IMR-90 (cell line): ENCODE measurements around the gene BCAS4.

ENCODE experiments used
- CHD1 ChIP-seq: IDR thresholded peaks from 2 replicates; pipeline ENCODE4 v1.6.1; 2012; ENCODE audit warnings: low read depth, low read length, improper control_type of control experiment
- MAFK ChIP-seq: IDR thresholded peaks from 2 replicates; pipeline ENCODE4 v1.6.1; 2012; ENCODE audit warnings: low read depth, low read length, improper control_type of control experiment
- MXI1 ChIP-seq: IDR thresholded peaks from 2 replicates; pipeline ENCODE4 v1.6.1; 2012; ENCODE audit warnings: low read depth, mild to moderate bottlenecking, low read length, moderate library complexity, borderline replicate concordance
- POLR2A ChIP-seq: IDR thresholded peaks from 2 replicates; pipeline ENCODE4 v1.6.1; 2012; ENCODE audit warnings: mild to moderate bottlenecking, low read depth, low read length
- RAD21 ChIP-seq: IDR thresholded peaks from 2 replicates; pipeline ENCODE4 v1.6.1; 2012; ENCODE audit warnings: low read length, improper control_type of control experiment
- RCOR1 ChIP-seq: IDR thresholded peaks from 2 replicates; pipeline ENCODE4 v1.6.1; 2012; ENCODE audit warnings: mild to moderate bottlenecking, low read length, improper control_type of control experiment; ENCODE audit not compliant: insufficient replicate concordance
- RFX5 ChIP-seq: IDR thresholded peaks from 2 replicates; pipeline ENCODE4 v1.8.0; 2012; ENCODE audit warnings: low read depth, mild to moderate bottlenecking, low read length, moderate library complexity
- TF ChIP-seq, protein P1 (sequence below): conservative IDR thresholded peaks from 2 replicates; pipeline ENCODE4 v1.5.1; 2012; ENCODE audit warnings: mild to moderate bottlenecking, low read depth, low read length, improper control_type of control experiment

DNA sequence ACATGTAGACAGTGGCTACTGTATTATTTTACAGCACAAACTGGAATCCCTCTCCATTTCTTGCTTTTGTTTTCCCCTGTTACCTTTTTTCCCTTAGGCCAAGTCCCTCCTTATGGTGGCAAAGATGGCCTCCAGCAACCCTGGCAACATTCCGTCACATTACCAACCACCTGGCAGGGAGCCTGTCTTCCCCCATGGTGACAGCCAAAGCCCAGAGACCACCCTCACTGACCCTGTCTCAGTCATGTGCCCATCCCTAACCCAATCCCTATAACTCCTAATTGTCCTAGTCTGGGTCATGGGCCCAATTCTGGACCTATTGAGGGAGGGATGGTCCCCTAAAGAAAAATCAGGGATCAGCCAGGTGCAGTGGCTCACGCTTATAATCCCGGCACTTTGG lies 35.9 kb upstream of the BCAS4 start:
- TF ChIP-seq, protein P1, sequence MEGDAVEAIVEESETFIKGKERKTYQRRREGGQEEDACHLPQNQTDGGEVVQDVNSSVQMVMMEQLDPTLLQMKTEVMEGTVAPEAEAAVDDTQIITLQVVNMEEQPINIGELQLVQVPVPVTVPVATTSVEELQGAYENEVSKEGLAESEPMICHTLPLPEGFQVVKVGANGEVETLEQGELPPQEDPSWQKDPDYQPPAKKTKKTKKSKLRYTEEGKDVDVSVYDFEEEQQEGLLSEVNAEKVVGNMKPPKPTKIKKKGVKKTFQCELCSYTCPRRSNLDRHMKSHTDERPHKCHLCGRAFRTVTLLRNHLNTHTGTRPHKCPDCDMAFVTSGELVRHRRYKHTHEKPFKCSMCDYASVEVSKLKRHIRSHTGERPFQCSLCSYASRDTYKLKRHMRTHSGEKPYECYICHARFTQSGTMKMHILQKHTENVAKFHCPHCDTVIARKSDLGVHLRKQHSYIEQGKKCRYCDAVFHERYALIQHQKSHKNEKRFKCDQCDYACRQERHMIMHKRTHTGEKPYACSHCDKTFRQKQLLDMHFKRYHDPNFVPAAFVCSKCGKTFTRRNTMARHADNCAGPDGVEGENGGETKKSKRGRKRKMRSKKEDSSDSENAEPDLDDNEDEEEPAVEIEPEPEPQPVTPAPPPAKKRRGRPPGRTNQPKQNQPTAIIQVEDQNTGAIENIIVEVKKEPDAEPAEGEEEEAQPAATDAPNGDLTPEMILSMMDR: no peak
- TF ChIP-seq MAFK: no peak
- no peak for TF ChIP-seq RCOR1
- TF ChIP-seq RAD21: no peak
- TF ChIP-seq RFX5: no peak
- TF ChIP-seq MXI1: no peak
- no peak for TF ChIP-seq POLR2A
- no peak for TF ChIP-seq CHD1
